ENCODE data around the gene PSG3.
A peak's percentile ranks its signal among the peaks of the same experiment; 100 is the strongest.

- TF ChIP-seq CTCF (IDR thresholded peaks at IDR 0.05) (peak; percentile 99), EP300 (IDR thresholded peaks at IDR 0.05) (no peak), PBX3 (IDR thresholded peaks at IDR 0.05) (no peak), RCOR1 (IDR thresholded peaks at IDR 0.05; ENCODE audit: low read depth, low read length) (no peak), REST (IDR thresholded peaks at IDR 0.05) (no peak), MAX (IDR thresholded peaks at IDR 0.05) (0 out of 2 replicates have a peak, but pooled peaks have one; percentile 18), ESRRA (IDR thresholded peaks at IDR 0.05; ENCODE audit: borderline replicate concordance, low read length) (no peak), RFX5 (IDR thresholded peaks at IDR 0.05) (no peak), HMGXB4 (CRISPR knock-in tag; IDR thresholded peaks at IDR 0.05; ENCODE audit: borderline replicate concordance) (0 out of 2 replicates have a peak, but pooled peaks have one; percentile 7), SREBF2 (IDR thresholded peaks at IDR 0.05) (no peak), POLR2A (IDR thresholded peaks at IDR 0.05; ENCODE audit: low read length) (no peak), RNF2 (IDR thresholded peaks at IDR 0.05; ENCODE audit: borderline replicate concordance, low read depth) (no peak)
Measured at GRCh38 chr19:42693760-42694350, 46.4 kb downstream of the PSG3 start.
